H1 (cell line): ENCODE data around the gene PRRT1. TPM values are rescaled to one million over a fixed set of nuclear protein-coding genes. Genes with fewer than 3 reads are reported as not detected.

Experiments used
- CTCF ChIA-PET: fragments of 300-600 bp; sonication (Branson Sonifier 250); formaldehyde crosslinking; loops from one replicate; lab custom pipeline; 2021; ENCODE audit not compliant: partially characterized antibody; lab: Charles Lee
- POLR2A ChIA-PET: fragments of 300-600 bp; sonication (Branson Sonifier 250); formaldehyde crosslinking; loops from one replicate; lab custom pipeline; 2021; ENCODE audit warnings: inconsistent platforms; ENCODE audit not compliant: partially characterized antibody; lab: Charles Lee
- DNase-seq, 2 experiments: peaks; one replicate each; pipeline versions ENCODE4 v3.0.0 to v3.0.0-alpha.2; 2010 to 2022; ENCODE audit warnings: low spot score in 2 of 2, low read depth in 1 of 2, mixed read lengths in 1 of 2
- FAIRE-seq: peaks from 2 replicates; lab custom pipeline; 2011; peaks lifted over from hg19 to GRCh38; lab: Jason Lieb, UNC
- H2AFZ ChIP-seq: 2 replicates; pipeline ENCODE4 v1.8.1; 2012; ENCODE audit warnings: low read length, inconsistent platforms
- H2AK5ac ChIP-seq: 2 replicates; pipeline ENCODE4 v1.6.1; 2013; ENCODE audit warnings: low read depth, low read length
- H2BK120ac ChIP-seq: replicated peaks from 2 replicates; pipeline ENCODE3; 2013; ENCODE audit warnings: low read depth, low read length, inconsistent platforms
- H2BK12ac ChIP-seq: 2 replicates; pipeline ENCODE4 v1.6.1; 2013; ENCODE audit warnings: low read depth, low read length
- H2BK15ac ChIP-seq: 2 replicates; pipeline ENCODE4 v1.6.1; 2013; ENCODE audit warnings: low read length
- H2BK20ac ChIP-seq: 2 replicates; pipeline ENCODE4 v1.6.1; 2013; ENCODE audit warnings: low read length
- H2BK5ac ChIP-seq: 2 replicates; pipeline ENCODE4 v1.6.1; 2013; ENCODE audit warnings: low read depth, low read length
- H3K14ac ChIP-seq: 2 replicates; pipeline ENCODE4 v1.6.1; 2013; ENCODE audit warnings: inconsistent platforms; ENCODE audit not compliant: insufficient read length
- H3K18ac ChIP-seq: 2 replicates; pipeline ENCODE4 v1.6.1; 2013; ENCODE audit warnings: low read length; ENCODE audit errors: extremely low read depth
- H3K23ac ChIP-seq: 2 replicates; pipeline ENCODE4 v1.6.1; 2013; ENCODE audit warnings: inconsistent platforms; ENCODE audit not compliant: insufficient read length
- H3K23me2 ChIP-seq: 2 replicates; pipeline ENCODE4 v1.6.1; 2013; ENCODE audit warnings: low read depth, low read length
- H3K27ac ChIP-seq: 2 replicates; pipeline ENCODE4 v1.6.1; 2011; ENCODE audit warnings: low read depth, low read length, inconsistent platforms
- H3K27me3 ChIP-seq, 4 experiments: replicated peaks in 1 of 4; 1 replicate in 1 of 4; 2 replicates in 3 of 4; pipeline versions ENCODE4 v1.6.1 to v1.8.1; 2011 to 2013; ENCODE audit warnings: low read length in 3 of 4, mild to moderate bottlenecking in 3 of 4, inconsistent platforms in 2 of 4, mixed read lengths in 2 of 4, moderate library complexity in 1 of 4; ENCODE audit not compliant: control insufficient read depth in 3 of 4, insufficient read depth in 3 of 4; ENCODE audit errors: extremely low read depth in 1 of 4
- H3K36me3 ChIP-seq, 4 experiments: 2 replicates each; pipeline versions ENCODE4 v1.6.1 to v1.8.1; 2011 to 2013; ENCODE audit warnings: mild to moderate bottlenecking in 4 of 4, low read length in 3 of 4, moderate library complexity in 2 of 4, control low read depth in 1 of 4, inconsistent platforms in 1 of 4; ENCODE audit not compliant: insufficient read depth in 4 of 4, control insufficient read depth in 2 of 4
- H3K4ac ChIP-seq: replicated peaks from 2 replicates; pipeline ENCODE3; 2013; ENCODE audit warnings: low read length, low read depth, mixed read lengths, inconsistent platforms; ENCODE audit not compliant: insufficient read length
- H3K4me1 ChIP-seq, 4 experiments: replicated peaks in 1 of 4; 1 replicate in 1 of 4; 2 replicates in 3 of 4; pipeline versions ENCODE4 v1.6.1 to v1.8.1; 2011 to 2013; ENCODE audit warnings: low read length in 3 of 4, inconsistent platforms in 2 of 4, mixed read lengths in 1 of 4; ENCODE audit not compliant: insufficient read depth in 4 of 4, control insufficient read depth in 3 of 4
- H3K4me2 ChIP-seq, 2 experiments: 2 replicates each; pipeline versions ENCODE4 v1.6.1 to v1.8.1; 2011 to 2013; ENCODE audit warnings: low read depth in 2 of 2, low read length in 2 of 2, control low read depth in 1 of 2, inconsistent platforms in 1 of 2, mild to moderate bottlenecking in 1 of 2; ENCODE audit not compliant: insufficient read depth in 1 of 2
- H3K4me3 ChIP-seq, 4 experiments: fragments of 200-600, 300-600 bp in 1 of 4; sonication (generic), shearing (Covaris generic), sonication (Bioruptor Twin) in 1 of 4; 2 replicates each; pipeline versions ENCODE4 v1.5.1 to v1.8.1; 2011 to 2016; ENCODE audit warnings: low read length in 4 of 4, low read depth in 3 of 4, control low read depth in 2 of 4, inconsistent platforms in 2 of 4, mild to moderate bottlenecking in 2 of 4, mixed read lengths in 1 of 4, moderate library complexity in 1 of 4; ENCODE audit not compliant: insufficient read depth in 2 of 4; ENCODE audit errors: extremely low read depth in 1 of 4
- H3K56ac ChIP-seq: replicated peaks from 2 replicates; pipeline ENCODE3; 2013; ENCODE audit warnings: low read depth, mild to moderate bottlenecking, mixed read lengths, low read length, inconsistent platforms; ENCODE audit not compliant: insufficient read length
- H3K79me1 ChIP-seq: 2 replicates; pipeline ENCODE4 v1.6.1; 2013; ENCODE audit warnings: low read depth, low read length, control low read depth
- H3K79me2 ChIP-seq, 2 experiments: 2 replicates each; pipeline versions ENCODE4 v1.6.1 to v1.8.1; 2012 to 2013; ENCODE audit warnings: low read length in 2 of 2, mild to moderate bottlenecking in 2 of 2, inconsistent platforms in 1 of 2; ENCODE audit not compliant: insufficient read depth in 2 of 2, control insufficient read depth in 1 of 2
- H3K9ac ChIP-seq, 4 experiments: replicated peaks in 1 of 4; 1 replicate in 1 of 4; 2 replicates in 3 of 4; pipeline versions ENCODE4 v1.6.1 to v1.8.1; 2011 to 2013; ENCODE audit warnings: low read depth in 3 of 4, low read length in 3 of 4, control low read depth in 2 of 4, mild to moderate bottlenecking in 2 of 4, moderate library complexity in 2 of 4, inconsistent platforms in 1 of 4; ENCODE audit errors: extremely low read depth in 1 of 4
- H3K9me3 ChIP-seq, 2 experiments: 2 replicates each; pipeline versions ENCODE4 v1.6.1 to v1.8.1; 2012 to 2013; ENCODE audit warnings: mild to moderate bottlenecking in 2 of 2, moderate library complexity in 2 of 2, control low read depth in 1 of 2, inconsistent platforms in 1 of 2, low read depth in 1 of 2, low read length in 1 of 2, mixed read lengths in 1 of 2; ENCODE audit not compliant: insufficient read depth in 2 of 2
- H4K20me1 ChIP-seq, 2 experiments: replicated peaks in 1 of 2; 2 replicates each; pipeline versions ENCODE3 to v1.8.1; 2011 to 2013; ENCODE audit warnings: inconsistent platforms in 2 of 2, low read length in 2 of 2, mild to moderate bottlenecking in 1 of 2; ENCODE audit not compliant: insufficient read depth in 2 of 2, control insufficient read depth in 1 of 2
- H4K5ac ChIP-seq: 2 replicates; pipeline ENCODE4 v1.6.1; 2013; ENCODE audit warnings: low read length, low read depth, mixed read lengths, inconsistent platforms; ENCODE audit not compliant: insufficient read length
- H4K8ac ChIP-seq: 2 replicates; pipeline ENCODE4 v1.8.0; 2013; ENCODE audit warnings: mild to moderate bottlenecking, moderate library complexity, low read length, inconsistent platforms; ENCODE audit not compliant: insufficient read depth; ENCODE audit errors: extremely low read depth
- H4K91ac ChIP-seq: replicated peaks from 2 replicates; pipeline ENCODE3; 2013; ENCODE audit warnings: low read length, mixed read lengths, inconsistent platforms; ENCODE audit not compliant: insufficient read length
- GTF2F1 ChIP-seq: IDR thresholded peaks from 2 replicates; pipeline ENCODE4 v1.6.1; 2012; ENCODE audit warnings: low read depth, low read length, improper control_type of control experiment, borderline replicate concordance
- HDAC2 ChIP-seq, 2 experiments: fragments of 300-600 bp in 1 of 2; sonication (generic) in 1 of 2; IDR thresholded peaks; 2 replicates each; pipeline ENCODE4 v1.6.1; 2011 to 2012; ENCODE audit warnings: low read depth in 2 of 2, low read length in 2 of 2, mild to moderate bottlenecking in 2 of 2, moderate library complexity in 2 of 2, borderline replicate concordance in 1 of 2, inconsistent platforms in 1 of 2
- MAFK ChIP-seq: IDR thresholded peaks from 2 replicates; pipeline ENCODE4 v1.6.1; 2012; ENCODE audit warnings: low read depth, mild to moderate bottlenecking, improper control_type of control experiment, low read length
- NRF1 ChIP-seq: IDR thresholded peaks from 2 replicates; pipeline ENCODE4 v1.6.1; 2011; ENCODE audit warnings: mild to moderate bottlenecking, low read depth, low read length, improper control_type of control experiment
- POLR2A ChIP-seq, 2 experiments: IDR thresholded peaks; 1 replicate in 1 of 2; 2 replicates in 1 of 2; pipeline ENCODE4 v1.6.1; 2011; ENCODE audit warnings: low read depth in 2 of 2, low read length in 2 of 2, mild to moderate bottlenecking in 2 of 2; ENCODE audit errors: control extremely low read depth in 1 of 2
- POLR2AphosphoS5 ChIP-seq: IDR thresholded peaks from 2 replicates; pipeline ENCODE4 v1.6.1; 2011; ENCODE audit warnings: low read depth, low read length
- RFX5 ChIP-seq: IDR thresholded peaks from 2 replicates; pipeline ENCODE4 v1.6.1; 2011; ENCODE audit warnings: low read depth, low read length, improper control_type of control experiment, borderline replicate concordance
- SIN3A ChIP-seq, 2 experiments: IDR thresholded peaks in 1 of 2; conservative IDR thresholded peaks in 1 of 2; 2 replicates each; pipeline ENCODE4 v1.6.1; 2011 to 2012; ENCODE audit warnings: low read length in 2 of 2, improper control_type of control experiment in 1 of 2, low read depth in 1 of 2, mild to moderate bottlenecking in 1 of 2
- SP1 ChIP-seq: IDR thresholded peaks from 2 replicates; pipeline ENCODE4 v1.6.1; 2011; ENCODE audit warnings: low read depth, low read length
- SP2 ChIP-seq: IDR thresholded peaks from 2 replicates; pipeline ENCODE4 v1.6.1; 2012; ENCODE audit warnings: mild to moderate bottlenecking, low read length, inconsistent platforms
- YY1 ChIP-seq: IDR thresholded peaks from 2 replicates; pipeline ENCODE4 v1.6.1; 2011; ENCODE audit warnings: low read depth, mild to moderate bottlenecking, low read length
- WGBS, 2 experiments: shearing (Covaris generic) in 1 of 2; methylation state at CpG; one replicate each; pipeline versions ENCODE4 v1.1.6 to v1.1.7; 2013 to 2015; ENCODE audit warnings: low lambda C conversion rate in 2 of 2, mixed read lengths in 2 of 2, inconsistent platforms in 1 of 2, low coverage in 1 of 2, missing lambda C conversion rate in 1 of 2; ENCODE audit not compliant: insufficient replicate concordance in 2 of 2, insufficient coverage in 1 of 2, insufficient read length in 1 of 2; ENCODE audit errors: extremely low coverage in 1 of 2, missing lambda C conversion rate in 1 of 2; 5-methylcytosine and 5-hydroxymethylcytosine counted together
- polyA plus RNA-seq, 7 experiments: library from polyadenylated mRNA; depleted of rRNA in 3 of 7; stranded (reverse) in 5 of 7; unstranded in 2 of 7; fragments of >200 nt in 5 of 7; fragments of 200-250 nt in 2 of 7; gene quantifications; 1 replicate in 5 of 7; 2 replicates in 1 of 7; 4 replicates in 1 of 7; pipeline versions ENCODE4 v1.2.1 to v1.2.3, GENCODE V29; 2011 to 2013; ENCODE audit warnings: missing spikeins in 2 of 7, mixed read lengths in 2 of 7
- total RNA-seq: library from RNA; stranded (reverse); fragmentation: NEBNext Ultra II Directional; extraction: Animal tissue kit (Norgen Biotek cat#: 25700); gene quantifications from 2 replicates; pipeline ENCODE4 v1.2.1, GENCODE V29; 2021

PRRT1 gene
- total and polyA plus RNA-seq, 2 of the 8 experiments (the other 6 are each of a cell fraction or from before 2014, with no cell fraction given), result 0.71 to 2.8 TPM

- peak within 1 kb of the TSS; percentile 27 for H4K5ac ChIP-seq
- H4K8ac ChIP-seq, result peak within 1 kb of the TSS; percentile 95; the same call in 1 of the 2 replicates
- DNase-seq (peak; percentile 82 to 91), FAIRE-seq (peak; percentile 88)
- peak within 1 kb of the TSS; percentile 91; the same call in 1 of the 2 replicates for H2BK12ac ChIP-seq
- H3K14ac ChIP-seq, result no peak within 1 kb of the TSS
- peak within 1 kb of the TSS; percentile 69 for H2AK5ac ChIP-seq
- H3K4me1 ChIP-seq, result peaks cover 5 to 20% (median 9%) of the 10 kb centered on the region in 4 experiments; a peak in 6 of 7 replicates
- ChIA-PET CTCF (interaction anchor here (0.6 to 2.7 kb wide), 7 partner anchors 11 to 60 kb away, joined by 3 to 10 read pairs (median 3); partner anchors contain the start of gene PBX2), POLR2A (interaction anchor here (0.8 to 7.9 kb wide), 13 partner anchors 8 to 793 kb away, joined by 3 to 194 read pairs (median 7); partner anchors contain the start of genes ATF6B, EGFL8, FKBPL and GPSM3)
- H3K27ac ChIP-seq, result peak within 1 kb of the TSS; percentile 95
- no peak within 1 kb of the TSS for H3K23ac ChIP-seq
- peak within 1 kb of the TSS; percentile 97 for H3K18ac ChIP-seq
- no peaks in the 10 kb centered on the region; a peak in 1 of 7 replicates for H3K27me3 ChIP-seq
- no peak within 1 kb of the TSS for H3K56ac ChIP-seq
- peak within 1 kb of the TSS; percentile 20; the same call in 1 of the 2 replicates for H2BK15ac ChIP-seq
- peak within 1 kb of the TSS; percentile 99 to 100 for H3K4me2 ChIP-seq
- no peak within 1 kb of the TSS for H2AFZ ChIP-seq
- H3K9me3 ChIP-seq, result no peaks in the 10 kb centered on the region
- peaks cover 13 to 40% of the 10 kb centered on the region in 2 experiments for H3K79me2 ChIP-seq
- H2BK5ac ChIP-seq, result peak within 1 kb of the TSS; percentile 97
- 1% methylated on average over 28 of the region's 33 CpGs; no CpG with 5 or more reads in 1 of the 2 experiments for WGBS, 2 experiments
- H3K79me1 ChIP-seq, result peaks cover 9% of the 10 kb centered on the region; the same call in 1 of the 2 replicates
- peaks cover 3 to 6% of the 10 kb centered on the region in 2 experiments for H4K20me1 ChIP-seq
- H2BK120ac ChIP-seq, result no peak within 1 kb of the TSS
- peaks cover 26% of the 10 kb centered on the region for H3K23me2 ChIP-seq
- peak within 1 kb of the TSS; percentile 67 to 95 (median 86) for H3K9ac ChIP-seq
- H3K4me3 ChIP-seq, result peak within 1 kb of the TSS; percentile 91 to 99 (median 95)
- H2BK20ac ChIP-seq, result no peak within 1 kb of the TSS
- peak within 1 kb of the TSS; percentile 22 for H4K91ac ChIP-seq
- no peak within 1 kb of the TSS for H3K4ac ChIP-seq
- H3K36me3 ChIP-seq, result peaks cover 2 to 24% (median 14%) of the 10 kb centered on the region in 4 experiments; a peak in 7 of 8 replicates
- 0 out of 2 replicates have a peak, but pooled peaks have one; percentile 5 for TF ChIP-seq RFX5
- TF ChIP-seq SP1, result peak; percentile 98
- peak; percentile 68 for TF ChIP-seq NRF1
- TF ChIP-seq MAFK, result peak; percentile 83; the same call in 1 of the 2 replicates
- TF ChIP-seq GTF2F1, result no peak
- peak in 1 of 2 experiments; percentile 71; a peak in 1 of 3 replicates for TF ChIP-seq POLR2A (IDR thresholded peaks at IDR 0.05; ENCODE audit: control extremely low read depth in 1 of 2, low read depth in 2 of 2, low read length in 2 of 2)
- no peak for TF ChIP-seq HDAC2 (IDR thresholded peaks at IDR 0.05; ENCODE audit: borderline replicate concordance in 1 of 2, low read depth in 2 of 2, low read length in 2 of 2)
- TF ChIP-seq POLR2AphosphoS5, result peak; percentile 33; the same call in 1 of the 2 replicates
- peak in 1 of 2 experiments; percentile 20; a peak in 2 of 4 replicates for TF ChIP-seq SIN3A (conservative IDR thresholded peaks at IDR 0.05 in 1 of 2, IDR thresholded peaks at IDR 0.05 in 1 of 2; ENCODE audit: low read depth in 1 of 2, low read length in 2 of 2)
- TF ChIP-seq YY1, result peak; percentile 6; the same call in 1 of the 2 replicates
- peak; percentile 79 for TF ChIP-seq SP2
These were observed 26.2 kb upstream of the PRRT1 start, which contains the start of gene RNF5 for GRCh38 chr6:32177788-32178546. Gene RNF5 (plus strand): TSS chr6:32178405. CDS start chr6:32178512, 107 bp downstream.
